ENCODE measurements around the gene SPOUT1.

GRCh38 chr9:128846680-128847030, 17.1 kb upstream of the SPOUT1 start:
- TF ChIP-seq, protein P1, sequence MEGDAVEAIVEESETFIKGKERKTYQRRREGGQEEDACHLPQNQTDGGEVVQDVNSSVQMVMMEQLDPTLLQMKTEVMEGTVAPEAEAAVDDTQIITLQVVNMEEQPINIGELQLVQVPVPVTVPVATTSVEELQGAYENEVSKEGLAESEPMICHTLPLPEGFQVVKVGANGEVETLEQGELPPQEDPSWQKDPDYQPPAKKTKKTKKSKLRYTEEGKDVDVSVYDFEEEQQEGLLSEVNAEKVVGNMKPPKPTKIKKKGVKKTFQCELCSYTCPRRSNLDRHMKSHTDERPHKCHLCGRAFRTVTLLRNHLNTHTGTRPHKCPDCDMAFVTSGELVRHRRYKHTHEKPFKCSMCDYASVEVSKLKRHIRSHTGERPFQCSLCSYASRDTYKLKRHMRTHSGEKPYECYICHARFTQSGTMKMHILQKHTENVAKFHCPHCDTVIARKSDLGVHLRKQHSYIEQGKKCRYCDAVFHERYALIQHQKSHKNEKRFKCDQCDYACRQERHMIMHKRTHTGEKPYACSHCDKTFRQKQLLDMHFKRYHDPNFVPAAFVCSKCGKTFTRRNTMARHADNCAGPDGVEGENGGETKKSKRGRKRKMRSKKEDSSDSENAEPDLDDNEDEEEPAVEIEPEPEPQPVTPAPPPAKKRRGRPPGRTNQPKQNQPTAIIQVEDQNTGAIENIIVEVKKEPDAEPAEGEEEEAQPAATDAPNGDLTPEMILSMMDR (conservative IDR thresholded peaks at IDR 0.05): no peak
- no peak for TF ChIP-seq EZH2 (IDR thresholded peaks at IDR 0.05; ENCODE audit: low read depth)
